ENCODE data around the gene NRDC. TPM values are rescaled to one million over a fixed set of nuclear protein-coding genes. Genes with fewer than 3 reads are reported as not detected.

The NRDC gene
- total and polyA plus RNA-seq, 3 donors from 2014 or later, result 108 to 264 (median 185) TPM

GRCh38 chr1:51906306-51907078 is 28.0 kb upstream of the NRDC start:
- H3K4me1 ChIP-seq, result no peaks in the 10 kb centered on the region
- DNase-seq, result no peak
- 59 to 87% methylated on average over 4 of the region's 4 CpGs for WGBS, 2 donors
- no peak overlapping the region for H3K27ac ChIP-seq
- no peaks in the 10 kb centered on the region for H3K9me3 ChIP-seq
- H3K36me3 ChIP-seq (ENCODE audit: low read depth, missing control alignments), result no peaks in the 10 kb centered on the region
- H3K27me3 ChIP-seq, result no peaks in the 10 kb centered on the region
- H3K4me3 ChIP-seq, result no peak overlapping the region
- no peak for TF ChIP-seq POLR2A (IDR thresholded peaks at IDR 0.05)
- TF ChIP-seq CTCF (IDR thresholded peaks at IDR 0.05), result no peak
- intact Hi-C loops (cut with DNase I; ENCODE audit: low total_unique reads), result no loop called here

GRCh38 chr1:51902456-51902855 is 23.9 kb upstream of the NRDC start:
- H3K9me3 ChIP-seq, result no peaks in the 10 kb centered on the region
- no peaks in the 10 kb centered on the region for H3K36me3 ChIP-seq (ENCODE audit: low read depth, missing control alignments)
- H3K27ac ChIP-seq, result no peak overlapping the region
- no peak overlapping the region for H3K4me3 ChIP-seq
- no peaks in the 10 kb centered on the region for H3K27me3 ChIP-seq
- TF ChIP-seq CTCF (IDR thresholded peaks at IDR 0.05), result no peak
- TF ChIP-seq POLR2A (IDR thresholded peaks at IDR 0.05), result no peak
- intact Hi-C loops (cut with DNase I; ENCODE audit: low total_unique reads), result no loop called here
- WGBS, 2 donors, result 85 to 87% methylated on average over 5 of the region's 5 CpGs
- no peak for DNase-seq
- H3K4me1 ChIP-seq, result no peaks in the 10 kb centered on the region

GRCh38 chr1:51901151-51901550 is 22.6 kb upstream of the NRDC start:
- no peaks in the 10 kb centered on the region for H3K4me1 ChIP-seq
- no peaks in the 10 kb centered on the region for H3K27me3 ChIP-seq
- no peak for DNase-seq
- H3K27ac ChIP-seq, result no peak overlapping the region
- no peak overlapping the region for H3K4me3 ChIP-seq
- intact Hi-C loops (cut with DNase I; ENCODE audit: low total_unique reads), result no loop called here
- no peaks in the 10 kb centered on the region for H3K9me3 ChIP-seq
- WGBS, 2 donors, result 92 to 98% methylated on average over 4 of the region's 4 CpGs
- TF ChIP-seq POLR2A (IDR thresholded peaks at IDR 0.05) (no peak), CTCF (IDR thresholded peaks at IDR 0.05) (no peak)
- H3K36me3 ChIP-seq (ENCODE audit: low read depth, missing control alignments), result no peaks in the 10 kb centered on the region

- no peak for TF ChIP-seq POLR2A (IDR thresholded peaks at IDR 0.05)
- TF ChIP-seq CTCF (IDR thresholded peaks at IDR 0.05), result no peak
- Histone ChIP-seq H3K36me3 (ENCODE audit: low read depth, missing control alignments) (no peaks in the 10 kb centered on the region), H3K4me3 (no peak overlapping the region), H3K9me3 (no peaks in the 10 kb centered on the region), H3K27ac (no peak overlapping the region), H3K4me1 (no peaks in the 10 kb centered on the region), H3K27me3 (no peaks in the 10 kb centered on the region)
- DNase-seq, result no peak
- intact Hi-C loops (cut with DNase I; ENCODE audit: low total_unique reads), result no loop called here
- 67% methylated on average over 10 of the region's 10 CpGs for WGBS, 2 donors
Observed at GRCh38 chr1:51899022-51899421, 20.5 kb upstream of the NRDC start.
